ENCODE measurements around the gene MYH2.

Gene MYH2

DNA sequence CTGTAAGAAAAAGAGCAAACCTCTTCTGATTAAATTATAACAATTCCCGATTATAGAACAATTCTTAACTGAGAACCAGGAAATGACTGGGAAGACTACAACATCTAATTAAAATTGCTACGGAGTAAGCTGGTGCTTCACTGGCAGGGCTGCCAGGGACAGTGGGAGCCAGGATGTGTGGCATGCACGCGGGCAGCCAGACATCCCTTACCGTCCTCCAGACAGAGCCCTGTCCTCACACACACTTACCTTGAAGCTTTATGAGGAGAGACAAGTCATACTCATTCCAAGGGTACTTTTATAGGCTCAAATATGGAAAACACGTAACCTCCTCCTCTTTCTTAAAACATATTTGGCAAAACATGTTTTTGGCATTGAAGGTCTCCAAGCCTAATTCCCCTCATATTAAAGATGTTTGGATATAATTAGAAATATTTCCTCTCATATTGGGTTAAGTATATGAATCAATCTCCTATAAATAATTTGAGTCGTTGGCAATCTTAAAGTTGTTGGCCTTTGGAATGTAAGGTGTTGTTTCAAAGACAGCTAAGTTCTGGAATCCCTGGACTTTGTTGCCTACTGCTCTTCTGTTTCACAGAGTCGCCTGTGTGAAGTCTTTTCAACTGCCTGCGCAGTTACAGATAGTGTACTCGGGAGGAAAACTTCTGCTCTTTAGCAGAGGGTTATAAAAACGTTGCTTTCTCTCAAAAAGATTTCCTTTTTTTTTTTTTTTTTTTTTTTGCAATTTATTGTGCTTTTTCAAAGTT is 31.0 kb downstream of the MYH2 start, which contains the start of gene MYH1:
Gene MYH1 (minus strand): TSS at position 272 of the 767 bp plus-strand sequence. CDS start 1,900 bp downstream, outside the sequence.
- DNase-seq (ENCODE audit: low spot score): no peak
- no peak within 1 kb of the TSS for H3K4ac ChIP-seq (ENCODE audit: low read length)
- H2AK5ac ChIP-seq (ENCODE audit: low read depth, low read length): no peak within 1 kb of the TSS
- no CpG with 5 or more reads among the region's 11 CpGs for WGBS, 2 donors (ENCODE audit: extremely low coverage in 2 of 2, insufficient read length in 2 of 2, insufficient replicate concordance in 1 of 2)
- H3K4me2 ChIP-seq (ENCODE audit: insufficient read depth, low read length, poor library complexity, severe bottlenecking): no peak within 1 kb of the TSS
- H3K27ac ChIP-seq (replicated peaks; ENCODE audit: low read length): no peak within 1 kb of the TSS
- no peak within 1 kb of the TSS for H2AFZ ChIP-seq (ENCODE audit: low read length)
- no peak within 1 kb of the TSS for H2BK120ac ChIP-seq (ENCODE audit: low read depth, low read length)
- no peak within 1 kb of the TSS for H3K14ac ChIP-seq (ENCODE audit: low read length)
- no peak within 1 kb of the TSS for H4K8ac ChIP-seq (ENCODE audit: low read depth, low read length)
- no peaks in the 10 kb centered on the region for H3K27me3 ChIP-seq (ENCODE audit: control insufficient read depth in 3 of 3, insufficient read depth in 3 of 3, low read depth in 1 of 3, low read length in 3 of 3)
- H2BK12ac ChIP-seq (ENCODE audit: low read length): no peak within 1 kb of the TSS
- no peaks in the 10 kb centered on the region for H3K9me3 ChIP-seq (replicated peaks in 1 of 2; ENCODE audit: control insufficient read depth in 2 of 2, insufficient read depth in 1 of 2, low read depth in 1 of 2, low read length in 2 of 2)
- H3K18ac ChIP-seq (ENCODE audit: low read length): no peak within 1 kb of the TSS
- H3K79me1 ChIP-seq (ENCODE audit: low read depth, low read length): no peaks in the 10 kb centered on the region
- no peak within 1 kb of the TSS for H4K91ac ChIP-seq (ENCODE audit: low read depth, low read length, poor library complexity)
- H2BK5ac ChIP-seq (ENCODE audit: low read length): no peak within 1 kb of the TSS
- no peaks in the 10 kb centered on the region for H3K4me1 ChIP-seq (ENCODE audit: control insufficient read depth in 2 of 2, insufficient read depth in 1 of 2, low read depth in 1 of 2, low read length in 2 of 2)
- H3K23ac ChIP-seq (ENCODE audit: low read depth, low read length, poor library complexity): no peak within 1 kb of the TSS
- no peaks in the 10 kb centered on the region for H3K36me3 ChIP-seq (replicated peaks in 1 of 2; ENCODE audit: control insufficient read depth in 2 of 2, insufficient read depth in 2 of 2, low read length in 2 of 2)
- H3K9ac ChIP-seq (ENCODE audit: low read depth, low read length, poor library complexity): no peak within 1 kb of the TSS
- no peak within 1 kb of the TSS for H2BK15ac ChIP-seq (ENCODE audit: low read length)
- H3K4me3 ChIP-seq (ENCODE audit: low read length in 2 of 2): no peak within 1 kb of the TSS

DNA sequence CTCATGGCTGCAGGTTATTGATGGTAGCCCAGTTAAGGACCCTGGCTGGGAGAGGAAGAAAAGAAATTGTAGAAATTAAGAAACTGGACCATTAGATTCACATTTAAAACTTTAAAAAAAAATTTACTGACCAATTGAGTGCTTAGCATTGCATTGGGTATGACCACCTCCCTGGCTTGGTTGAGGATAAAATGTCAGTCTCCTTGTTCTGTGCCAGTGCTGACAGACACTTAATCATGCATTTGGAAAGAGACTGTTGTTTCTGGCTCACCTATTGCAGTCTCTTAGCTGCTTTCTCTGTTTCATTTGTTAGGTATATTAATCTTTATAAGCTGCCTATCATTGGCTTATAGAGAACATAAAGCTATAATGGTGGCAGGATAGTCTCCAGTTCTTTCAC is 32.8 kb downstream of the MYH2 start:
- H3K27ac ChIP-seq (replicated peaks; ENCODE audit: low read length): no peak overlapping the region
- H3K9ac ChIP-seq (ENCODE audit: low read depth, low read length, poor library complexity): no peak overlapping the region
- no peak overlapping the region for H3K4ac ChIP-seq (ENCODE audit: low read length)
- no peak overlapping the region for H4K91ac ChIP-seq (ENCODE audit: low read depth, low read length, poor library complexity)
- H3K4me1 ChIP-seq (ENCODE audit: control insufficient read depth in 2 of 2, insufficient read depth in 1 of 2, low read depth in 1 of 2, low read length in 2 of 2): no peaks in the 10 kb centered on the region
- no peak overlapping the region for H2AK5ac ChIP-seq (ENCODE audit: low read depth, low read length)
- no peaks in the 10 kb centered on the region for H3K9me3 ChIP-seq (replicated peaks in 1 of 2; ENCODE audit: control insufficient read depth in 2 of 2, insufficient read depth in 1 of 2, low read depth in 1 of 2, low read length in 2 of 2)
- H2AFZ ChIP-seq (ENCODE audit: low read length): no peak overlapping the region
- H2BK12ac ChIP-seq (ENCODE audit: low read length): no peak overlapping the region
- no peak overlapping the region for H2BK120ac ChIP-seq (ENCODE audit: low read depth, low read length)
- DNase-seq (ENCODE audit: low spot score): no peak
- no peak overlapping the region for H3K23ac ChIP-seq (ENCODE audit: low read depth, low read length, poor library complexity)
- H3K79me1 ChIP-seq (ENCODE audit: low read depth, low read length): no peaks in the 10 kb centered on the region
- H2BK15ac ChIP-seq (ENCODE audit: low read length): no peak overlapping the region
- no peaks in the 10 kb centered on the region for H3K27me3 ChIP-seq (ENCODE audit: control insufficient read depth in 3 of 3, insufficient read depth in 3 of 3, low read depth in 1 of 3, low read length in 3 of 3)
- H3K4me3 ChIP-seq (ENCODE audit: low read length in 2 of 2): no peak overlapping the region
- no peak overlapping the region for H3K14ac ChIP-seq (ENCODE audit: low read length)
- H3K18ac ChIP-seq (ENCODE audit: low read length): no peak overlapping the region
- no peak overlapping the region for H2BK5ac ChIP-seq (ENCODE audit: low read length)
- no peak overlapping the region for H4K8ac ChIP-seq (ENCODE audit: low read depth, low read length)
- no peak overlapping the region for H3K4me2 ChIP-seq (ENCODE audit: insufficient read depth, low read length, poor library complexity, severe bottlenecking)
- H3K36me3 ChIP-seq (replicated peaks in 1 of 2; ENCODE audit: control insufficient read depth in 2 of 2, insufficient read depth in 2 of 2, low read length in 2 of 2): no peaks in the 10 kb centered on the region

DNA sequence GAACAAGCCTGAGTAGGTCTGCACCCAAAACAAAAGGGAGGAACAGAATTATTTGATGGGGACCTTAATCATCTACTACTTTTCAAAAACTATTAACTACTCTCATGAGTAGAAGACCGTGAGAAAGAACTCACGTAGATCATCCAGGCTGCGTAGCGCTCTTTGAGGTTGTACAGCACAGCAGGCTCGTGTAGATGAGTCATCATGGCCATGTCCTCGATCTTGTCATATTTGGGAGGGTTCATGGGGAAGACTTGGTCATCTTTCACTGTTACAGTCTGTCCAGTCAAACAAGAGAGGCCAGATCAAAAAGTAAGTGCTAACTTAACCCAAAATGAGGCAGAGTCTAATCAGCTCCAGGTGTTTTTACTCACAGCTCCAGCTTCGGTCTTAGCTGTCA is 33.4 kb downstream of the MYH2 start:
- no peak overlapping the region for H2AFZ ChIP-seq (ENCODE audit: low read length)
- no peak overlapping the region for H4K91ac ChIP-seq (ENCODE audit: low read depth, low read length, poor library complexity)
- H3K36me3 ChIP-seq (replicated peaks in 1 of 2; ENCODE audit: control insufficient read depth in 2 of 2, insufficient read depth in 2 of 2, low read length in 2 of 2): no peaks in the 10 kb centered on the region
- H3K4me2 ChIP-seq (ENCODE audit: insufficient read depth, low read length, poor library complexity, severe bottlenecking): no peak overlapping the region
- no peaks in the 10 kb centered on the region for H3K27me3 ChIP-seq (ENCODE audit: control insufficient read depth in 3 of 3, insufficient read depth in 3 of 3, low read depth in 1 of 3, low read length in 3 of 3)
- H3K23ac ChIP-seq (ENCODE audit: low read depth, low read length, poor library complexity): no peak overlapping the region
- H4K8ac ChIP-seq (ENCODE audit: low read depth, low read length): no peak overlapping the region
- no peaks in the 10 kb centered on the region for H3K79me1 ChIP-seq (ENCODE audit: low read depth, low read length)
- no peak overlapping the region for H2BK15ac ChIP-seq (ENCODE audit: low read length)
- no peak overlapping the region for H3K4me3 ChIP-seq (ENCODE audit: low read length in 2 of 2)
- H3K27ac ChIP-seq (replicated peaks; ENCODE audit: low read length): no peak overlapping the region
- H2BK120ac ChIP-seq (ENCODE audit: low read depth, low read length): no peak overlapping the region
- H2BK12ac ChIP-seq (ENCODE audit: low read length): no peak overlapping the region
- no peak overlapping the region for H3K4ac ChIP-seq (ENCODE audit: low read length)
- no peak overlapping the region for H2BK5ac ChIP-seq (ENCODE audit: low read length)
- H2AK5ac ChIP-seq (ENCODE audit: low read depth, low read length): no peak overlapping the region
- no peaks in the 10 kb centered on the region for H3K9me3 ChIP-seq (replicated peaks in 1 of 2; ENCODE audit: control insufficient read depth in 2 of 2, insufficient read depth in 1 of 2, low read depth in 1 of 2, low read length in 2 of 2)
- no peaks in the 10 kb centered on the region for H3K4me1 ChIP-seq (ENCODE audit: control insufficient read depth in 2 of 2, insufficient read depth in 1 of 2, low read depth in 1 of 2, low read length in 2 of 2)
- H3K18ac ChIP-seq (ENCODE audit: low read length): no peak overlapping the region
- H3K14ac ChIP-seq (ENCODE audit: low read length): no peak overlapping the region
- WGBS, 2 donors (ENCODE audit: extremely low coverage in 2 of 2, insufficient read length in 2 of 2, insufficient replicate concordance in 1 of 2): no CpG with 5 or more reads among the region's 7 CpGs
- H3K9ac ChIP-seq (ENCODE audit: low read depth, low read length, poor library complexity): no peak overlapping the region
- DNase-seq (ENCODE audit: low spot score): no peak

DNA sequence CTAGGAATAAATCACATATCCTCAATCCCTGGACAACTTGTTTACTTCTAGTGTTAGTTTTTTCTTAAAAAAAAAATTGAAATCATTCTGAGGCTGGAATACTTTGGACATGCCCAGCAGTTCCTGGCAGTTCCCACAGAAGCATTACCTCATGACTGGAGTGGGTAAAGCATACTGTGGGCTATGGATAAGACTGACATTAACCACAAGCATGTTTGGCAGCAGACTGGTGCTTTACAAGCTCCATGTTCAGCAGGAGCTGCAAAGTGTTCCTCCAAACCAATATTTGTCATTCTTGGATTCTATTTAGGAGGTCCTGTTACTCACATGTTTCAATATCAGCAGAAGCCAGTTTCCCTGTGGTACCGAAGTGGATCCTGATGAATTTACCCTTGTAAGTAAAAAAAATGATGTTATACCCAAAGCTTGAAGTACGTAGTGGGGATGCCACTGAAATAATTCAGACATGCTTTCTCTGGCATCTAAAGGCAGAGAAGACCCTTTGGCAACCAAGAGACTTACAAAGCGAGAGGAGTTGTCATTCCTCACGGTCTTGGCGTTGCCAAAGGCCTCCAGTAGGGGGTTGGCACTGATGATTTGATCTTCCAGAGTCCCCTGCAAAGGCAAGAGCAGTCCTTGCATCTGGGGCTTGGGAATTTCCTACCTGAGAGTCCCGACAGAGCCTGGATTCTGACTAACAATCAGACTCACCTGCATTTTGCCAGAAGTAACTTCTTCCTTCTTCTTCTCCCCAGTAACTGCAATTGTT is 36.0 kb downstream of the MYH2 start:
- no peak overlapping the region for H2BK15ac ChIP-seq (ENCODE audit: low read length)
- no peak overlapping the region for H4K91ac ChIP-seq (ENCODE audit: low read depth, low read length, poor library complexity)
- H3K23ac ChIP-seq (ENCODE audit: low read depth, low read length, poor library complexity): no peak overlapping the region
- no peaks in the 10 kb centered on the region for H3K27me3 ChIP-seq (ENCODE audit: control insufficient read depth in 3 of 3, insufficient read depth in 3 of 3, low read depth in 1 of 3, low read length in 3 of 3)
- no peak overlapping the region for H3K4ac ChIP-seq (ENCODE audit: low read length)
- no peak overlapping the region for H2AFZ ChIP-seq (ENCODE audit: low read length)
- H3K9me3 ChIP-seq (replicated peaks in 1 of 2; ENCODE audit: control insufficient read depth in 2 of 2, insufficient read depth in 1 of 2, low read depth in 1 of 2, low read length in 2 of 2): no peaks in the 10 kb centered on the region
- DNase-seq (ENCODE audit: low spot score): no peak
- H2BK12ac ChIP-seq (ENCODE audit: low read length): no peak overlapping the region
- H2AK5ac ChIP-seq (ENCODE audit: low read depth, low read length): no peak overlapping the region
- no peak overlapping the region for H3K4me2 ChIP-seq (ENCODE audit: insufficient read depth, low read length, poor library complexity, severe bottlenecking)
- no peak overlapping the region for H2BK120ac ChIP-seq (ENCODE audit: low read depth, low read length)
- H3K4me3 ChIP-seq (ENCODE audit: low read length in 2 of 2): no peak overlapping the region
- no CpG with 5 or more reads among the region's 6 CpGs for WGBS, 2 donors (ENCODE audit: extremely low coverage in 2 of 2, insufficient read length in 2 of 2, insufficient replicate concordance in 1 of 2)
- H3K18ac ChIP-seq (ENCODE audit: low read length): no peak overlapping the region
- no peak overlapping the region for H3K14ac ChIP-seq (ENCODE audit: low read length)
- no peaks in the 10 kb centered on the region for H3K79me1 ChIP-seq (ENCODE audit: low read depth, low read length)
- H3K36me3 ChIP-seq (replicated peaks in 1 of 2; ENCODE audit: control insufficient read depth in 2 of 2, insufficient read depth in 2 of 2, low read length in 2 of 2): no peaks in the 10 kb centered on the region
- H3K4me1 ChIP-seq (ENCODE audit: control insufficient read depth in 2 of 2, insufficient read depth in 1 of 2, low read depth in 1 of 2, low read length in 2 of 2): no peaks in the 10 kb centered on the region
- no peak overlapping the region for H3K9ac ChIP-seq (ENCODE audit: low read depth, low read length, poor library complexity)
- H4K8ac ChIP-seq (ENCODE audit: low read depth, low read length): no peak overlapping the region
- no peak overlapping the region for H3K27ac ChIP-seq (replicated peaks; ENCODE audit: low read length)
- H2BK5ac ChIP-seq (ENCODE audit: low read length): no peak overlapping the region
